HEK293 (cell line): ENCODE results near the gene CCNJL.

Experiments
- CTCF ChIA-PET: fragments of 350-600 bp; formaldehyde crosslinking; extraction: SDS; loops from one replicate; lab custom pipeline; 2021; ENCODE audit warnings: antibody characterized with exemption; lab: Yijun Ruan, JAX
- POLR2A ChIA-PET: fragments of 300-600 bp; formaldehyde crosslinking; extraction: SDS; loops from one replicate; lab custom pipeline; 2020; ENCODE audit warnings: antibody characterized with exemption, inconsistent platforms; lab: Yijun Ruan, JAX
- H3K27ac ChIP-seq: fragments of 200-500 bp; sonication (Bioruptor generic); 2 replicates; pipeline ENCODE4 v1.5.1; 2014; ENCODE audit warnings: low read depth, low read length, control low read depth, inconsistent platforms; ENCODE audit errors: extremely low read depth
- H3K36me3 ChIP-seq, 2 experiments: fragments of 200-500 bp in 1 of 2; sonication (Bioruptor generic) in 1 of 2; 1 replicate in 1 of 2; 2 replicates in 1 of 2; pipeline ENCODE4 v1.5.1; 2014 to 2017; ENCODE audit warnings: inconsistent platforms in 2 of 2, low read length in 2 of 2; ENCODE audit not compliant: control insufficient read depth in 2 of 2, insufficient read depth in 1 of 2
- H3K4me1 ChIP-seq: fragments of 200-500 bp; sonication (Bioruptor generic); 2 replicates; pipeline ENCODE4 v1.5.1; 2014; ENCODE audit warnings: mild to moderate bottlenecking, low read length, inconsistent platforms; ENCODE audit not compliant: control insufficient read depth, insufficient read depth
- H3K4me3 ChIP-seq: 2 replicates; pipeline ENCODE4 v1.5.1; 2011; ENCODE audit warnings: low read depth, mild to moderate bottlenecking, control low read depth, low read length, moderate library complexity
- H3K9me3 ChIP-seq: fragments of 200-500 bp; sonication (Bioruptor generic); 2 replicates; pipeline ENCODE4 v1.5.1; 2014; ENCODE audit warnings: low read depth, low read length, inconsistent platforms; ENCODE audit not compliant: control insufficient read depth, insufficient read depth
- ATF2 ChIP-seq: fragments of 450-650 bp; formaldehyde crosslinking; IDR thresholded peaks from 2 replicates; pipeline ENCODE4 v1.5.1; 2016; ENCODE audit warnings: missing biosample characterization, missing genetic modification characterization, low read depth
- BCL6B ChIP-seq: fragments of 450-650 bp; formaldehyde crosslinking; IDR thresholded peaks from 2 replicates; pipeline ENCODE4 v1.5.1; 2017; ENCODE audit warnings: missing biosample characterization, missing genetic modification characterization
- HOXD13 ChIP-seq: sonication (generic); formaldehyde crosslinking; IDR thresholded peaks from 2 replicates; pipeline ENCODE4 v1.8.0; 2022; ENCODE audit warnings: missing genetic modification reagents, borderline replicate concordance
- ZNF184 ChIP-seq: fragments of 450-650 bp; IDR thresholded peaks from 2 replicates; pipeline ENCODE4 v1.5.1; 2018; ENCODE audit warnings: missing biosample characterization, mild to moderate bottlenecking, missing genetic modification characterization
- ZNF221 ChIP-seq: fragments of 450-650 bp; formaldehyde crosslinking; IDR thresholded peaks from 2 replicates; pipeline ENCODE4 v1.5.1; 2017; ENCODE audit warnings: missing biosample characterization, missing genetic modification characterization, borderline replicate concordance
- ZNF341 ChIP-seq: fragments of 450-650 bp; formaldehyde crosslinking; IDR thresholded peaks from 2 replicates; pipeline ENCODE4; 2016; ENCODE audit warnings: low read depth, missing biosample characterization, missing genetic modification characterization
- ZNF354C ChIP-seq: fragments of 450-650 bp; formaldehyde crosslinking; IDR thresholded peaks from 2 replicates; pipeline ENCODE4 v1.5.1; 2016; ENCODE audit warnings: missing biosample characterization, missing genetic modification characterization, low read depth, borderline replicate concordance
- ZNF416 ChIP-seq: fragments of 450-650 bp; formaldehyde crosslinking; IDR thresholded peaks from 2 replicates; pipeline ENCODE4 v1.5.1; 2016; ENCODE audit warnings: missing biosample characterization, missing genetic modification characterization
- ZNF48 ChIP-seq: fragments of 450-650 bp; formaldehyde crosslinking; IDR thresholded peaks from 2 replicates; pipeline ENCODE4 v1.5.1; 2016; ENCODE audit warnings: missing biosample characterization, missing genetic modification characterization
- ZNF610 ChIP-seq: fragments of 450-650 bp; formaldehyde crosslinking; IDR thresholded peaks from 2 replicates; pipeline ENCODE4 v1.5.1; 2016; ENCODE audit warnings: missing biosample characterization, missing genetic modification characterization, borderline replicate concordance
- TF ChIP-seq, protein P1 (sequence below): fragments of 450-650 bp; formaldehyde crosslinking; IDR thresholded peaks from 2 replicates; pipeline ENCODE4 v1.5.1; 2016; ENCODE audit warnings: missing biosample characterization, missing genetic modification characterization
- TF ChIP-seq, protein P2 (sequence below): fragments of 450-650 bp; formaldehyde crosslinking; IDR thresholded peaks from 2 replicates; pipeline ENCODE4 v1.5.1; 2016; ENCODE audit warnings: missing biosample characterization, missing genetic modification characterization

CCNJL gene

GRCh38 chr5:160219356-160219755, 93.0 kb downstream of the CCNJL start (continued):
- TF ChIP-seq BCL6B (tag by site-specific recombination) (no peak), ZNF221 (no peak), ZNF610 (tag by site-specific recombination) (no peak)
- TF ChIP-seq, protein P1, sequence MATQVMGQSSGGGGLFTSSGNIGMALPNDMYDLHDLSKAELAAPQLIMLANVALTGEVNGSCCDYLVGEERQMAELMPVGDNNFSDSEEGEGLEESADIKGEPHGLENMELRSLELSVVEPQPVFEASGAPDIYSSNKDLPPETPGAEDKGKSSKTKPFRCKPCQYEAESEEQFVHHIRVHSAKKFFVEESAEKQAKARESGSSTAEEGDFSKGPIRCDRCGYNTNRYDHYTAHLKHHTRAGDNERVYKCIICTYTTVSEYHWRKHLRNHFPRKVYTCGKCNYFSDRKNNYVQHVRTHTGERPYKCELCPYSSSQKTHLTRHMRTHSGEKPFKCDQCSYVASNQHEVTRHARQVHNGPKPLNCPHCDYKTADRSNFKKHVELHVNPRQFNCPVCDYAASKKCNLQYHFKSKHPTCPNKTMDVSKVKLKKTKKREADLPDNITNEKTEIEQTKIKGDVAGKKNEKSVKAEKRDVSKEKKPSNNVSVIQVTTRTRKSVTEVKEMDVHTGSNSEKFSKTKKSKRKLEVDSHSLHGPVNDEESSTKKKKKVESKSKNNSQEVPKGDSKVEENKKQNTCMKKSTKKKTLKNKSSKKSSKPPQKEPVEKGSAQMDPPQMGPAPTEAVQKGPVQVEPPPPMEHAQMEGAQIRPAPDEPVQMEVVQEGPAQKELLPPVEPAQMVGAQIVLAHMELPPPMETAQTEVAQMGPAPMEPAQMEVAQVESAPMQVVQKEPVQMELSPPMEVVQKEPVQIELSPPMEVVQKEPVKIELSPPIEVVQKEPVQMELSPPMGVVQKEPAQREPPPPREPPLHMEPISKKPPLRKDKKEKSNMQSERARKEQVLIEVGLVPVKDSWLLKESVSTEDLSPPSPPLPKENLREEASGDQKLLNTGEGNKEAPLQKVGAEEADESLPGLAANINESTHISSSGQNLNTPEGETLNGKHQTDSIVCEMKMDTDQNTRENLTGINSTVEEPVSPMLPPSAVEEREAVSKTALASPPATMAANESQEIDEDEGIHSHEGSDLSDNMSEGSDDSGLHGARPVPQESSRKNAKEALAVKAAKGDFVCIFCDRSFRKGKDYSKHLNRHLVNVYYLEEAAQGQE (tag by site-specific recombination) = no peak

GRCh38 chr5:160213537-160213936, 98.8 kb downstream of the CCNJL start:
- Histone ChIP-seq H3K9me3 (no peaks in the 10 kb centered on the region), H3K4me3 (no peak overlapping the region), H3K27ac (no peak overlapping the region), H3K36me3 (no peaks in the 10 kb centered on the region), H3K4me1 (no peaks in the 10 kb centered on the region)
- ChIA-PET CTCF (no interaction called here), POLR2A (no interaction called here)
- TF ChIP-seq ZNF341 (tag by site-specific recombination) (no peak), ZNF184 (no peak), ZNF48 (tag by site-specific recombination) (no peak), HOXD13 (CRISPR knock-in tag) (no peak), ZNF416 (tag by site-specific recombination) (no peak), ZNF354C (tag by site-specific recombination) (no peak)
- TF ChIP-seq, protein P2, sequence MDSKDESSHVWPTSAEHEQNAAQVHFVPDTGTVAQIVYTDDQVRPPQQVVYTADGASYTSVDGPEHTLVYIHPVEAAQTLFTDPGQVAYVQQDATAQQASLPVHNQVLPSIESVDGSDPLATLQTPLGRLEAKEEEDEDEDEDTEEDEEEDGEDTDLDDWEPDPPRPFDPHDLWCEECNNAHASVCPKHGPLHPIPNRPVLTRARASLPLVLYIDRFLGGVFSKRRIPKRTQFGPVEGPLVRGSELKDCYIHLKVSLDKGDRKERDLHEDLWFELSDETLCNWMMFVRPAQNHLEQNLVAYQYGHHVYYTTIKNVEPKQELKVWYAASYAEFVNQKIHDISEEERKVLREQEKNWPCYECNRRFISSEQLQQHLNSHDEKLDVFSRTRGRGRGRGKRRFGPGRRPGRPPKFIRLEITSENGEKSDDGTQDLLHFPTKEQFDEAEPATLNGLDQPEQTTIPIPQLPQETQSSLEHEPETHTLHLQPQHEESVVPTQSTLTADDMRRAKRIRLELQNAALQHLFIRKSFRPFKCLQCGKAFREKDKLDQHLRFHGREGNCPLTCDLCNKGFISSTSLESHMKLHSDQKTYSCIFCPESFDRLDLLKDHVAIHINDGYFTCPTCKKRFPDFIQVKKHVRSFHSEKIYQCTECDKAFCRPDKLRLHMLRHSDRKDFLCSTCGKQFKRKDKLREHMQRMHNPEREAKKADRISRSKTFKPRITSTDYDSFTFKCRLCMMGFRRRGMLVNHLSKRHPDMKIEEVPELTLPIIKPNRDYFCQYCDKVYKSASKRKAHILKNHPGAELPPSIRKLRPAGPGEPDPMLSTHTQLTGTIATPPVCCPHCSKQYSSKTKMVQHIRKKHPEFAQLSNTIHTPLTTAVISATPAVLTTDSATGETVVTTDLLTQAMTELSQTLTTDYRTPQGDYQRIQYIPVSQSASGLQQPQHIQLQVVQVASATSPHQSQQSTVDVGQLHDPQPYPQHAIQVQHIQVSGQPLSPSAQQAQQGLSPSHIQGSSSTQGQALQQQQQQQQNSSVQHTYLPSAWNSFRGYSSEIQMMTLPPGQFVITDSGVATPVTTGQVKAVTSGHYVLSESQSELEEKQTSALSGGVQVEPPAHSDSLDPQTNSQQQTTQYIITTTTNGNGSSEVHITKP (tag by site-specific recombination) = no peak

DNA sequence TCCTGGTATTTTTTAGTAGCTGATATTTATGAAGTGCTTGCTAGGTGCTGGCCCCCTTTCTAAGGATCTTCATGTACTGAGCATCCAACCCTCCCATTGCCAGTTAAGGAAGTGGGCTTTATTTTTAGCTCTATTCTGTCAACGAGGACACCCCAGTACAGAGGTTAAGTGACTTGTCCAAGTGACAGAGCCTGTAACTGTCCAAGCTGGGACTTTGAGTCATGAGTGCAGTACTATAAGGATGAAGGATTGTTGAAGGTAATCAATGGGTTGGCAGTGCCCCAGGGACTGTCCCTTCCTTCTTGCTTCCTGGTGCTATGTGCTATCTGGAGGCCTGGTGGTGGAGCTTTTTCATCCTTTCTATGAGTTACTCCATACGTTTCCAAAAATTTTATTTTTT, 101.0 kb downstream of the CCNJL start:
- POLR2A ChIA-PET = no interaction called here
- Histone ChIP-seq H3K4me3 (no peak overlapping the region), H3K4me1 (no peaks in the 10 kb centered on the region), H3K36me3 (no peaks in the 10 kb centered on the region), H3K9me3 (no peaks in the 10 kb centered on the region), H3K27ac (no peak overlapping the region)
- TF ChIP-seq ATF2 (tag by site-specific recombination) = no peak
- CTCF ChIA-PET = interaction anchor here (1.3 to 1.9 kb wide), 2 partner anchors 12 to 180 kb away, joined by 3 to 10 read pairs; no protein-coding TSS in a partner anchor
